GM18870 (cell line): ENCODE data around the gene NDUFA13.

ENCODE experiments used
- ATAC-seq: cut with Tn5 transposase; IDR thresholded peaks from one replicate; pipeline ENCODE4 v1.9.1; 2021; ENCODE audit warnings: moderate library complexity; ENCODE audit not compliant: unreplicated experiment

The NDUFA13 gene

DNA sequence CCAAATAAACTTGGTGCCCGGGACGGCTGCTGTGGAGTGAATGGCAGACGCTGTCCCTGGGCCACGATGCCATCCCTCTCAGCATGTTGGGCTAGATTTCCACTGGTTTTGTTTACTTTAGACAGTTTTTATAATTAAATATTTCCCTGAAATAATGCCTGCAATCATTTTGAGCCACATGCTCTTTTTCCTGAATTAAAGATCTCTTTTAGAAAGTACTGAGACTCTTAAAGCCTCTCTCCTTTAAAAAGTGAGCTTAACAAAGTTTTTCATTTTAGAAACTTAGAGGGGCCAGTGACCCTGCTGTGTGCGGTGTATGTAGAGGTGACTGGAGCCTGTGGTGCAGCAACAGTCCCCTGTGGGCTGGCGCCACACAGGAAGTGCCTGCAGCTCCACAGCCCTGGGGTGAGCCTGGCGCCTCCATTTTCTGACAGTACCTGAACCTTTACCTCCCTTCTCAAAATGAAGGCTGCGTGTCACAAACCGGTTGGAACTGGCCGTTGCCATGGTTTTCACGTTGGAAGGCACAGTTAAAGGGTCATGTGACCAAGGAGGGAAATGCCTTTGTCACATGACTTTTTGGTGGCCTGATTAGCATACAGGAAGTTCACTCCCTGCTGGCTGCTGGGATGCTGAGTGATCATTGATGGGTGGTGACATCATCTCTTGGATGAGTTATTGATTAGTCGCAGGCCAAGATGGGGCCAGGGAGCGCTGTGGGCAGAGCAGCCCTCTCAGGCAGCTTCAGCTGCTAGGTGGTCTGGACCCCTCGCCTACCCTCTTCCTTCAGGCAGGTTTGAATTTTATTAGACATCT lies 26.9 kb upstream of the NDUFA13 start:
- peak; percentile 61 for ATAC-seq

DNA sequence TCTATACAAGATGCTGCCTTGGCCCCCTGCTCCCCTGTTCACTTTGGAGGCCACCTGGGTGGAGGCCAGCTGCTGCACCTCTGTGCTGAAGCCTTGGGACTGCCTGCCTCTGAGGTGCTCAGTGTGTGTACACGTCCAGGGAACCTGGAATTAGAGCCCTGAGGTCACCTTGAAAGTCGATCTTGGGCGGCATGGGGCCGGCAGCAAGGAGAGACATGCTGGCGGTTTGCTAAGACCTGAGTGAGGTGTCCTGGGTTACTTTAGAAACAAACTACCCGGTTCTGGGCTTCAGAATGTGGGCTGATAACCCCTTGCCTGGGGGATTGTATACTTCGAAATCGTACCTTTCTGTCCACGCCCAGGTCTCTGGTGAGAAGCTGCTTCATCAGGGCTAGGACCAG lies 26.2 kb upstream of the NDUFA13 start:
- no peak for ATAC-seq

DNA sequence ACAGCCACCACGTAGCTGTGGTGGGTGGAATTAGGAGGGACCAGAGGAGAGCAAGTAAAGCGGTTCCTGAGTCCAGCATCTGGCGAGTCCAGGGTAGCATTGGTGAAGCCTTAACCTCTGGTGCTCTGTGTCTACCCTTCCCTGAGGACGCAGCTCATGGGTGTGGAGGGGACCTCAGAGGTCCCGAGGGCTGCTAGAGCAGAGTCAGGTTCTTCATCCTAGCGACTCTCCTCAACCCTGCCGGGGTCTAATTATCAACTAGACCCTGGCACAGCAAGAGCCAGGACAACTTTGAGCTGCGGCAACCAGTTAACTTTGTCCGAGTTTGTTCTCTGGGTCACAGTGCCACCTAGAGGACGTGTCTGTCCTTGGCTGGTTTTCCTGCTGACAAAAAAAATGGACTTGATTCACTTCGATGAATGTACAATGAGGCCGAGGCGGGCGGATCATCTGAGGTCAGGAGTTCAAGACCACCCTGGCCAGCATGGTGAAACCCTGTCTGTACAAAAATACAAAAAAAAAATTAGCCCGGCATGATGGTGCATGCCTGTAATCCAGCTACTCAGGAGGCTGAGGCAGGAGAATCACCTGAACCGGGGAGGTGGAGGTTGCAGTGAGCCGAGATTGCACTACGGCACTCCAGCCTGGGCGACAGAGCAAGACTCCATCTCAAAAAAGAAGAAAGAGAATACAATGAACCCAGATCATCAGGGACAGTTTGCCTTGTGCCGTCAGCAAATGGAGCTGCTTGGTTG lies 25.6 kb upstream of the NDUFA13 start:
- ATAC-seq: no peak

GRCh38 chr19:19491321-19492025 lies 24.6 kb upstream of the NDUFA13 start:
- ATAC-seq: no peak

DNA sequence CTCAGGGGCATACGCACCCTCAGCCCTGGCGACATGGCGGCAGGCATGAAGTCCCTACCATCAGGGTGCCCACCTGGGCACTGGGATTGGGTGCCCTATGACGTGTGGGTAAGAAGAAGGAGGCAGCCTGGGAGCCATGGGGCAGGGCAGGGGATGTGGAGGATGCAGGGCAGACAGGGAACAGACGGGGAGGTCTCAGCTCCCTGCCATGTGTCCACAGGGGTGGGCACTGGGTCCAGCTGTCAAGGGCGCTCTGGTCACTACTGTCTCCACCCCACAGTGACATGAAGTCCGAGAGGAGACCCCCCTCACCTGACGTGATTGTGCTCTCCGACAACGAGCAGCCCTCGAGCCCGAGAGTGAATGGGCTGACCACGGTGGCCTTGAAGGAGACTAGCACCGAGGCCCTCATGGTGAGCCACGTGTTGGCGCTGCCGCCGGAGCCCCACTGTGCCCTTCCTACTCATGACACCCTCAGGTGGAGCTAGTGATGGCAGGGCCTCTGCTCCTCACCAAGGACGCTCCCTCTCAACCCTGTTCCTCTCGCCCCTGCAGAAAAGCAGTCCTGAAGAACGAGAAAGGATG lies 23.9 kb upstream of the NDUFA13 start:
- no peak for ATAC-seq

GRCh38 chr19:19493841-19494546 lies 22.0 kb upstream of the NDUFA13 start:
- no peak for ATAC-seq

- no peak for ATAC-seq
These were observed 20.1 kb upstream of the NDUFA13 start for GRCh38 chr19:19495614-19496603.

- no peak for ATAC-seq
These were observed 17.6 kb upstream of the NDUFA13 start for GRCh38 chr19:19498255-19498991.

DNA sequence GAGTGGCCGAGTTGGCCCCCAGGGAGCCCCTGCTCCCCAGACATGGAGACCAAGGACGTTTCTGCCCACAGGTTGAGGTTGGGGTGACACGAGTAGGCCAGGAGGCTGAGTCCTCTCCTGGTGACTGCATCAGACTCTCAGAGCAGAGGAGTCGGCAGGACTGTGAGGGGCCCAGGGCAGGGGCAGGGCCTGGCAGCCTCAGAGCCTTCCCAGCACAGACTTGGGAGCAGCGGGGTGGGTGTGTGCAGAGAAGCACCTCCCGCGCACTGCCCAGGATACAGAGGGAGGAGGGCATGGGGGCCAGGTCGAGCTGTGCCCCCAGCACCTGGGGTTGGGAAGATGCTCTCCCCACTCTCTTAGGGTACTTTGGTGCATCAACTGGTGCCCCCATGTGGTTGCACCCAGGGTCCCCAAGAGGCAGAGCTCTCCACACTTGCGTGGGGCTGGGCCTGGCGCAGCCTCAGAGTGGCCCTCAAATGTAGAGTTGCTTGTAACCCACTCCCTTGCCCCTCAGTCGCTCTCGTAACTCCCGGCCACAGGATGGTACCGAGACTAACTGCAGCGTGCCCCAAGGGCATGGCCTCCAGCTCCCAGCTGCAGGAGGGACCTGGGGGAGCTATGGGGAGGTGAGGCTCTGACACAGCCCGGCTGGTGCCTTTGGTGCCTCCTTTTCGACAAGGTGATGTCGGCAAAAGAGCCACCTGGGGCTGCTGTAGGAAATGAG lies 16.6 kb upstream of the NDUFA13 start:
- ATAC-seq: no peak

GRCh38 chr19:19500975-19501644 lies 14.9 kb upstream of the NDUFA13 start:
- ATAC-seq: no peak

- no peak for ATAC-seq
These were observed 14.2 kb upstream of the NDUFA13 start for GRCh38 chr19:19501798-19502197.

GRCh38 chr19:19502281-19502680 lies 13.7 kb upstream of the NDUFA13 start:
- ATAC-seq: no peak

GRCh38 chr19:19502808-19503602 lies 13.0 kb upstream of the NDUFA13 start:
- ATAC-seq: no peak

GRCh38 chr19:19504754-19505668 lies 11.0 kb upstream of the NDUFA13 start:
- no peak for ATAC-seq

- no peak for ATAC-seq
These were observed 10.2 kb upstream of the NDUFA13 start for GRCh38 chr19:19505669-19506326.
